HepG2 (cell line): ENCODE data around the gene CMPK2. TPM values are rescaled to one million over a fixed set of nuclear protein-coding genes. Genes with fewer than 3 reads are reported as not detected.

Source experiments
- ATRX ChIP-seq: sonication (generic); formaldehyde crosslinking; IDR thresholded peaks from 2 replicates; pipeline ENCODE4 v1.4.0; 2020; ENCODE audit warnings: missing genetic modification reagents, borderline replicate concordance
- BCL6 ChIP-seq: IDR thresholded peaks from 2 replicates; pipeline ENCODE4 v1.6.1; 2016; ENCODE audit warnings: missing genetic modification reagents, missing compliant biosample characterization
- CBFB ChIP-seq: sonication (generic); formaldehyde crosslinking; IDR thresholded peaks from 2 replicates; pipeline ENCODE4 v1.4.0; 2020; ENCODE audit warnings: missing genetic modification reagents
- CCAR2 ChIP-seq: fragments of 200-400 bp; formaldehyde crosslinking; optimal IDR thresholded peaks from 2 replicates; pipeline ENCODE3; 2018; ENCODE audit warnings: low read depth, mild to moderate bottlenecking, low read length, moderate library complexity
- ELF4 ChIP-seq: sonication (generic); formaldehyde crosslinking; IDR thresholded peaks from 2 replicates; pipeline ENCODE4 v1.5.0; 2020; ENCODE audit warnings: missing genetic modification reagents, mild to moderate bottlenecking, moderate library complexity, borderline replicate concordance
- HOMEZ ChIP-seq: IDR thresholded peaks from 2 replicates; pipeline ENCODE4 v1.6.1; 2016; ENCODE audit warnings: low read depth
- KDM5B ChIP-seq: sonication (generic); formaldehyde crosslinking; IDR thresholded peaks from 2 replicates; pipeline ENCODE4 v1.4.0; 2020; ENCODE audit warnings: missing genetic modification reagents, mild to moderate bottlenecking, borderline replicate concordance
- NCOR1 ChIP-seq: fragments of 200-600 bp; sonication (generic); IDR thresholded peaks from 2 replicates; pipeline ENCODE4 v1.7.0; 2017; ENCODE audit warnings: antibody characterized with exemption, low read length, borderline replicate concordance
- NFAT5 ChIP-seq: sonication (generic); formaldehyde crosslinking; IDR thresholded peaks from 2 replicates; pipeline ENCODE4 v1.4.0; 2020; ENCODE audit warnings: missing genetic modification reagents
- NFE2L2 ChIP-seq: fragments of 150-350 bp; IDR thresholded peaks from 2 replicates; pipeline ENCODE4 v1.6.1; 2014; ENCODE audit warnings: low read length
- TBX3 ChIP-seq: fragments of 450-650 bp; IDR thresholded peaks from 2 replicates; pipeline ENCODE4 v1.6.1; 2017; ENCODE audit warnings: antibody characterized with exemption, mild to moderate bottlenecking, inconsistent platforms, borderline replicate concordance
- UBTF ChIP-seq: sonication (generic); formaldehyde crosslinking; IDR thresholded peaks from 2 replicates; pipeline ENCODE4 v1.4.0; 2020; ENCODE audit warnings: mild to moderate bottlenecking, missing genetic modification reagents
- ZNF20 ChIP-seq: sonication (generic); formaldehyde crosslinking; IDR thresholded peaks from 2 replicates; pipeline ENCODE4 v1.4.0; 2020; ENCODE audit warnings: mild to moderate bottlenecking, moderate library complexity, missing genetic modification reagents
- ZNF234 ChIP-seq: sonication (generic); formaldehyde crosslinking; conservative IDR thresholded peaks from 2 replicates; pipeline ENCODE4 v1.5.1; 2020; ENCODE audit warnings: mild to moderate bottlenecking, missing genetic modification reagents
- ZNF235 ChIP-seq: sonication (generic); formaldehyde crosslinking; IDR thresholded peaks from 2 replicates; pipeline ENCODE4 v1.8.1; 2023; ENCODE audit warnings: mild to moderate bottlenecking, missing genetic modification reagents, borderline replicate concordance
- ZNF724P ChIP-seq: sonication (generic); formaldehyde crosslinking; IDR thresholded peaks from 2 replicates; pipeline ENCODE4 v1.8.0; 2022; ENCODE audit warnings: missing genetic modification reagents, borderline replicate concordance
- polyA plus RNA-seq, 8 experiments: library from polyadenylated mRNA; depleted of rRNA in 3 of 8; stranded (reverse) in 7 of 8; unstranded in 1 of 8; fragments of >200 nt; fragmentation: Illumina TruSeq in 4 of 8; extraction: Trizol in 4 of 8; gene quantifications; 2 replicates each; pipeline versions ENCODE4 v1.2.1 to v1.2.3, GENCODE V29; 2011 to 2016; ENCODE audit warnings: low read depth in 4 of 8, missing spikeins in 1 of 8, mixed read lengths in 1 of 8; ENCODE audit not compliant: insufficient read depth in 1 of 8
- total RNA-seq, 5 experiments: library from RNA; depleted of rRNA; stranded (reverse); fragments of >200 nt; fragmentation: Illumina TruSeq; extraction: Trizol; gene quantifications; 2 replicates each; pipeline ENCODE4 v1.2.3, GENCODE V29; 2016; ENCODE audit warnings: low read depth in 1 of 5

CMPK2 gene
- total and polyA plus RNA-seq, 2 of the 13 experiments (the other 11 are each of a cell fraction or from before 2014, with no cell fraction given) = 0.04 to 1.0 TPM

GRCh38 chr2:6865346-6866274 lies at the start of gene CMPK2 (continued):
- peak; percentile 54; the same call in 1 of the 2 replicates for TF ChIP-seq ZNF235 (CRISPR knock-in tag)
- TF ChIP-seq UBTF (CRISPR knock-in tag) = peak; percentile 98
- TF ChIP-seq NFE2L2 = no peak
- TF ChIP-seq ELF4 = no peak
- TF ChIP-seq ATRX (CRISPR knock-in tag) = no peak
- TF ChIP-seq NFAT5 (CRISPR knock-in tag) = peak; percentile 95
- no peak for TF ChIP-seq TBX3
- TF ChIP-seq KDM5B (CRISPR knock-in tag) = peak; percentile 82
- no peak for TF ChIP-seq ZNF724P
- TF ChIP-seq BCL6 (CRISPR knock-in tag) = no peak
- TF ChIP-seq ZNF234 = no peak
- TF ChIP-seq CBFB (CRISPR knock-in tag) = 0 out of 2 replicates have a peak, but pooled peaks have one; percentile 40
- no peak for TF ChIP-seq CCAR2
- TF ChIP-seq NCOR1 = no peak
- TF ChIP-seq ZNF20 (CRISPR knock-in tag) = no peak
- TF ChIP-seq HOMEZ (CRISPR knock-in tag) = no peak
